Measurements from ENCODE around the gene MKLN1. TPM values are rescaled to one million over a fixed set of nuclear protein-coding genes. Genes with fewer than 3 reads are reported as not detected.

MKLN1 gene
- total RNA-seq, 2 donors from 2014 or later = 27.4 to 28.5 TPM

- Histone ChIP-seq H3K4me3 (no peak overlapping the region), H3K4me1 (peaks cover 0 to 11% of the 10 kb centered on the region in 2 donors), H3K36me3 (no peaks in the 10 kb centered on the region), H3K9me3 (no peaks in the 10 kb centered on the region), H3K27me3 (no peaks in the 10 kb centered on the region), H3K27ac (no peak overlapping the region)
- TF ChIP-seq CTCF (IDR thresholded peaks at IDR 0.05) = no peak
- no peak for DNase-seq (ENCODE audit: low spot score)
Measured at GRCh38 chr7:131381069-131381838, 53.6 kb downstream of the MKLN1 start.

- Histone ChIP-seq H3K27ac (no peak overlapping the region), H3K9me3 (no peaks in the 10 kb centered on the region), H3K27me3 (no peaks in the 10 kb centered on the region), H3K4me1 (peaks cover 0 to 11% of the 10 kb centered on the region in 2 donors), H3K4me3 (no peak overlapping the region), H3K36me3 (no peaks in the 10 kb centered on the region)
- TF ChIP-seq CTCF (IDR thresholded peaks at IDR 0.05) = no peak
- no peak for DNase-seq (ENCODE audit: low spot score)
Measured at GRCh38 chr7:131383417-131384285, 56.0 kb downstream of the MKLN1 start.

- Histone ChIP-seq H3K4me3 (no peak overlapping the region), H3K27ac (no peak overlapping the region), H3K27me3 (no peaks in the 10 kb centered on the region), H3K9me3 (no peaks in the 10 kb centered on the region), H3K4me1 (peaks cover 0 to 11% of the 10 kb centered on the region in 2 donors), H3K36me3 (no peaks in the 10 kb centered on the region)
- TF ChIP-seq CTCF (IDR thresholded peaks at IDR 0.05) = no peak
- DNase-seq (ENCODE audit: low spot score) = no peak
Measured at GRCh38 chr7:131384286-131384635, 56.6 kb downstream of the MKLN1 start.

GRCh38 chr7:131385039-131385605, 57.4 kb downstream of the MKLN1 start:
- no peaks in the 10 kb centered on the region for H3K36me3 ChIP-seq
- H3K4me1 ChIP-seq = peaks cover 0 to 11% of the 10 kb centered on the region in 2 donors
- H3K27ac ChIP-seq = no peak overlapping the region
- DNase-seq (ENCODE audit: low spot score) = no peak
- no peaks in the 10 kb centered on the region for H3K27me3 ChIP-seq
- H3K9me3 ChIP-seq = no peaks in the 10 kb centered on the region
- TF ChIP-seq CTCF (IDR thresholded peaks at IDR 0.05) = no peak
- no peak overlapping the region for H3K4me3 ChIP-seq

- TF ChIP-seq CTCF (IDR thresholded peaks at IDR 0.05) = no peak
- H3K36me3 ChIP-seq = no peaks in the 10 kb centered on the region
- no peaks in the 10 kb centered on the region for H3K9me3 ChIP-seq
- no peak overlapping the region for H3K27ac ChIP-seq
- no peak for DNase-seq (ENCODE audit: low spot score)
- H3K4me1 ChIP-seq = peaks cover 0 to 10% of the 10 kb centered on the region in 2 donors
- no peaks in the 10 kb centered on the region for H3K27me3 ChIP-seq
- H3K4me3 ChIP-seq = no peak overlapping the region
Measured at GRCh38 chr7:131388126-131388525, 60.5 kb downstream of the MKLN1 start.
